Endothelial cell of umbilical vein (primary cell): Measurements from ENCODE around the gene DMRTB1. TPM values are rescaled to one million over a fixed set of nuclear protein-coding genes. Genes with fewer than 3 reads are reported as not detected.

Experiments used
- BruUV-seq: library from RNA; stranded (reverse); fragments of 400-500 nt; replicated peaks from 2 replicates; lab custom pipeline; 2021; lab: Mats Ljungman, UMichigan
- CTCF ChIA-PET: fragments of 300-600, 350-600 bp; sonication (Branson Sonifier 250); formaldehyde crosslinking; loops from one replicate; lab custom pipeline; 2021; ENCODE audit warnings: antibody characterized with exemption, inconsistent platforms; lab: Charles Lee
- POLR2A ChIA-PET: fragments of 300-600, 350-600 bp; sonication (Branson Sonifier 250); formaldehyde crosslinking; loops from one replicate; lab custom pipeline; 2021; ENCODE audit warnings: antibody characterized with exemption, inconsistent platforms; lab: Charles Lee
- DNase-seq: peaks from one replicate; pipeline ENCODE4 v3.0.0-alpha.2; 2011; ENCODE audit warnings: low read depth, low spot score
- FAIRE-seq: peaks from 2 replicates; lab custom pipeline; 2011; peaks lifted over from hg19 to GRCh38; lab: Jason Lieb, UNC
- H2AFZ ChIP-seq: 2 replicates; pipeline ENCODE4 v1.6.0; 2012; ENCODE audit warnings: low read depth, low read length, control low read depth, inconsistent platforms
- H3K27ac ChIP-seq: 2 replicates; pipeline ENCODE4 v1.5.1; 2011; ENCODE audit warnings: low read depth, mild to moderate bottlenecking, control low read depth, low read length, moderate library complexity; ENCODE audit not compliant: insufficient read depth
- H3K27me3 ChIP-seq, 2 experiments: 2 replicates each; pipeline versions ENCODE4 v1.6.0 to v1.6.1; 2011; ENCODE audit warnings: low read length in 2 of 2, mixed read lengths in 1 of 2; ENCODE audit not compliant: control insufficient read depth in 2 of 2, insufficient read depth in 2 of 2
- H3K36me3 ChIP-seq, 2 experiments: 2 replicates in 1 of 2; 3 replicates in 1 of 2; pipeline ENCODE4 v1.5.1; 2011; ENCODE audit warnings: low read length in 2 of 2, mild to moderate bottlenecking in 1 of 2, moderate library complexity in 1 of 2; ENCODE audit not compliant: control insufficient read depth in 2 of 2, insufficient read depth in 2 of 2; ENCODE audit errors: extremely low read depth in 1 of 2
- H3K4me1 ChIP-seq: 3 replicates; pipeline ENCODE4 v1.5.1; 2011; ENCODE audit warnings: mild to moderate bottlenecking, low read length; ENCODE audit not compliant: control insufficient read depth, insufficient read depth; ENCODE audit errors: extremely low read depth
- H3K4me2 ChIP-seq: 2 replicates; pipeline ENCODE4 v1.6.1; 2011; ENCODE audit warnings: low read length, control low read depth, mixed read lengths; ENCODE audit not compliant: insufficient read depth
- H3K4me3 ChIP-seq, 3 experiments: fragments of 200-600 bp in 1 of 3; sonication (generic), shearing (Covaris generic) in 1 of 3; replicated peaks in 1 of 3; 2 replicates each; pipeline ENCODE4 v1.5.1; 2011 to 2016; ENCODE audit warnings: control low read depth in 3 of 3, low read length in 3 of 3, mild to moderate bottlenecking in 2 of 3, inconsistent platforms in 1 of 3, low read depth in 1 of 3, moderate library complexity in 1 of 3; ENCODE audit not compliant: insufficient read depth in 1 of 3
- H3K79me2 ChIP-seq: 2 replicates; pipeline ENCODE4 v1.6.0; 2012; ENCODE audit warnings: low read length, inconsistent platforms; ENCODE audit not compliant: control insufficient read depth, insufficient read depth
- H3K9ac ChIP-seq: replicated peaks from 2 replicates; pipeline ENCODE3; 2011; ENCODE audit warnings: low read length, control low read depth; ENCODE audit not compliant: insufficient read depth; ENCODE audit errors: extremely low read depth
- H3K9me1 ChIP-seq: replicated peaks from 3 replicates; pipeline ENCODE4 v1.6.0; 2011; ENCODE audit warnings: mild to moderate bottlenecking, low read length; ENCODE audit not compliant: control insufficient read depth, insufficient read depth; ENCODE audit errors: extremely low read depth
- H3K9me3 ChIP-seq: replicated peaks from 2 replicates; pipeline ENCODE4 v1.5.1; 2012; ENCODE audit warnings: low read length, inconsistent platforms; ENCODE audit not compliant: control insufficient read depth, insufficient read depth
- H4K20me1 ChIP-seq: replicated peaks from 2 replicates; pipeline ENCODE3; 2011; ENCODE audit warnings: mild to moderate bottlenecking, low read length; ENCODE audit not compliant: control insufficient read depth, insufficient read depth; ENCODE audit errors: extremely low read depth
- EZH2 ChIP-seq: IDR thresholded peaks from 2 replicates; pipeline ENCODE4 v1.6.1; 2012; ENCODE audit warnings: borderline replicate concordance, low read depth, mild to moderate bottlenecking, moderate library complexity, low read length, inconsistent platforms; ENCODE audit not compliant: severe bottlenecking
- FOS ChIP-seq: IDR thresholded peaks from 2 replicates; pipeline ENCODE4 v1.6.1; 2011; ENCODE audit warnings: mild to moderate bottlenecking, low read length, moderate library complexity, borderline replicate concordance; ENCODE audit not compliant: insufficient read depth
- GATA2 ChIP-seq: IDR thresholded peaks from 2 replicates; pipeline ENCODE4 v1.7.0; 2011; ENCODE audit warnings: low read depth, mild to moderate bottlenecking, moderate library complexity, mixed read lengths, low read length; ENCODE audit not compliant: insufficient read length, insufficient read depth
- JUN ChIP-seq: IDR thresholded peaks from 2 replicates; pipeline ENCODE4 v1.6.1; 2011; ENCODE audit warnings: borderline replicate concordance, low read depth; ENCODE audit not compliant: insufficient read length, insufficient read depth
- MYC ChIP-seq: IDR thresholded peaks from one replicate; pipeline ENCODE4 v1.6.1; 2011; ENCODE audit warnings: mild to moderate bottlenecking, low read depth, low read length
- POLR2A ChIP-seq: IDR thresholded peaks from 2 replicates; pipeline ENCODE4 v1.6.1; 2012; ENCODE audit warnings: low read depth, mild to moderate bottlenecking, control low read depth, low read length
- POLR2AphosphoS5 ChIP-seq: IDR thresholded peaks from 2 replicates; pipeline ENCODE4 v1.6.1; 2012; ENCODE audit warnings: low read depth, mild to moderate bottlenecking, control low read depth, low read length, moderate library complexity; ENCODE audit not compliant: insufficient read depth
- dilution Hi-C: fragments of 300-500 bp; cut with MboI; formaldehyde crosslinking; loops from one replicate; pipeline ENCODE4 v1.15.0; 2019; ENCODE audit warnings: low sequenced_read_pairs; ENCODE audit not compliant: extremely low pct_ligation_motif_present
- intact Hi-C: fragments of 100-400 bp; cut with micrococcal nuclease; formaldehyde crosslinking; loops from one replicate; pipeline ENCODE4 v1.10.0; 2022
- polyA plus RNA-seq, 4 experiments: library from polyadenylated mRNA; depleted of rRNA in 3 of 4; stranded (reverse) in 3 of 4; unstranded in 1 of 4; fragments of >200 nt; gene quantifications; 2 replicates each; pipeline versions ENCODE4 v1.2.1 to v1.2.3, GENCODE V29; 2011 to 2012; ENCODE audit warnings: missing spikeins in 1 of 4
- total RNA-seq: library from RNA; stranded (reverse); gene quantifications from 2 replicates; pipeline ENCODE4 v1.2.3, GENCODE V29; 2021
- TF ChIP-seq, protein P1 (sequence below): IDR thresholded peaks from 2 replicates; pipeline ENCODE4 v1.6.1; 2011; ENCODE audit not compliant: insufficient read depth, insufficient read length
- TF ChIP-seq, protein P2 (sequence below), 2 donors: IDR thresholded peaks; 1 replicate in 1 of 2; 2 replicates in 1 of 2; pipeline ENCODE4 v1.5.1; 2011; ENCODE audit warnings: low read length in 2 of 2, mild to moderate bottlenecking in 2 of 2, moderate library complexity in 2 of 2, control low read depth in 1 of 2, inconsistent platforms in 1 of 2, low read depth in 1 of 2; ENCODE audit not compliant: insufficient read depth in 1 of 2; ENCODE audit errors: extremely low read depth in 1 of 2

Gene DMRTB1
- total and polyA plus RNA-seq, 2 donors (not counting 3 experiments of a cell fraction or from before 2014, with no cell fraction given): not detected

GRCh38 chr1:53480678-53481077 lies 21.5 kb downstream of the DMRTB1 start:
- dilution Hi-C loops: no loop called here
- CTCF ChIA-PET: no interaction called here
- Histone ChIP-seq H4K20me1 (no peaks in the 10 kb centered on the region), H2AFZ (no peak overlapping the region), H3K36me3 (no peaks in the 10 kb centered on the region), H3K27me3 (peaks cover 0 to 2% of the 10 kb centered on the region in 2 experiments), H3K4me3 (no peak overlapping the region), H3K4me2 (no peak overlapping the region), H3K9me3 (no peaks in the 10 kb centered on the region), H3K79me2 (no peaks in the 10 kb centered on the region), H3K9ac (no peak overlapping the region), H3K4me1 (no peaks in the 10 kb centered on the region), H3K27ac (no peak overlapping the region), H3K9me1 (no peaks in the 10 kb centered on the region)
- FAIRE-seq (no peak), DNase-seq (no peak)
- BruUV-seq: no TSS peak
- POLR2A ChIA-PET: no interaction called here
- intact Hi-C loops: no loop called here
- TF ChIP-seq POLR2AphosphoS5 (no peak), JUN (no peak), GATA2 (no peak), EZH2 (no peak), FOS (no peak), POLR2A (no peak), MYC (no peak)
- TF ChIP-seq, protein P1, sequence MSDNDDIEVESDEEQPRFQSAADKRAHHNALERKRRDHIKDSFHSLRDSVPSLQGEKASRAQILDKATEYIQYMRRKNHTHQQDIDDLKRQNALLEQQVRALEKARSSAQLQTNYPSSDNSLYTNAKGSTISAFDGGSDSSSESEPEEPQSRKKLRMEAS: no peak
- TF ChIP-seq, protein P2, sequence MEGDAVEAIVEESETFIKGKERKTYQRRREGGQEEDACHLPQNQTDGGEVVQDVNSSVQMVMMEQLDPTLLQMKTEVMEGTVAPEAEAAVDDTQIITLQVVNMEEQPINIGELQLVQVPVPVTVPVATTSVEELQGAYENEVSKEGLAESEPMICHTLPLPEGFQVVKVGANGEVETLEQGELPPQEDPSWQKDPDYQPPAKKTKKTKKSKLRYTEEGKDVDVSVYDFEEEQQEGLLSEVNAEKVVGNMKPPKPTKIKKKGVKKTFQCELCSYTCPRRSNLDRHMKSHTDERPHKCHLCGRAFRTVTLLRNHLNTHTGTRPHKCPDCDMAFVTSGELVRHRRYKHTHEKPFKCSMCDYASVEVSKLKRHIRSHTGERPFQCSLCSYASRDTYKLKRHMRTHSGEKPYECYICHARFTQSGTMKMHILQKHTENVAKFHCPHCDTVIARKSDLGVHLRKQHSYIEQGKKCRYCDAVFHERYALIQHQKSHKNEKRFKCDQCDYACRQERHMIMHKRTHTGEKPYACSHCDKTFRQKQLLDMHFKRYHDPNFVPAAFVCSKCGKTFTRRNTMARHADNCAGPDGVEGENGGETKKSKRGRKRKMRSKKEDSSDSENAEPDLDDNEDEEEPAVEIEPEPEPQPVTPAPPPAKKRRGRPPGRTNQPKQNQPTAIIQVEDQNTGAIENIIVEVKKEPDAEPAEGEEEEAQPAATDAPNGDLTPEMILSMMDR (IDR thresholded peaks at IDR 0.05; ENCODE audit: extremely low read depth in 1 of 2, insufficient read depth in 1 of 2, low read depth in 1 of 2, low read length in 2 of 2): no peak
